GM21576 (cell line): ENCODE data around the gene RARRES2.
"Not testable (repeated sequence)": the region's sequence is repeated elsewhere in the genome, so short reads cannot be mapped to it uniquely, and the experiment has no call there.

Source experiments
- ATAC-seq: cut with Tn5 transposase; IDR thresholded peaks from one replicate; pipeline ENCODE4 v1.9.1; 2021; ENCODE audit warnings: mild to moderate bottlenecking, moderate library complexity; ENCODE audit not compliant: unreplicated experiment

The RARRES2 gene

DNA sequence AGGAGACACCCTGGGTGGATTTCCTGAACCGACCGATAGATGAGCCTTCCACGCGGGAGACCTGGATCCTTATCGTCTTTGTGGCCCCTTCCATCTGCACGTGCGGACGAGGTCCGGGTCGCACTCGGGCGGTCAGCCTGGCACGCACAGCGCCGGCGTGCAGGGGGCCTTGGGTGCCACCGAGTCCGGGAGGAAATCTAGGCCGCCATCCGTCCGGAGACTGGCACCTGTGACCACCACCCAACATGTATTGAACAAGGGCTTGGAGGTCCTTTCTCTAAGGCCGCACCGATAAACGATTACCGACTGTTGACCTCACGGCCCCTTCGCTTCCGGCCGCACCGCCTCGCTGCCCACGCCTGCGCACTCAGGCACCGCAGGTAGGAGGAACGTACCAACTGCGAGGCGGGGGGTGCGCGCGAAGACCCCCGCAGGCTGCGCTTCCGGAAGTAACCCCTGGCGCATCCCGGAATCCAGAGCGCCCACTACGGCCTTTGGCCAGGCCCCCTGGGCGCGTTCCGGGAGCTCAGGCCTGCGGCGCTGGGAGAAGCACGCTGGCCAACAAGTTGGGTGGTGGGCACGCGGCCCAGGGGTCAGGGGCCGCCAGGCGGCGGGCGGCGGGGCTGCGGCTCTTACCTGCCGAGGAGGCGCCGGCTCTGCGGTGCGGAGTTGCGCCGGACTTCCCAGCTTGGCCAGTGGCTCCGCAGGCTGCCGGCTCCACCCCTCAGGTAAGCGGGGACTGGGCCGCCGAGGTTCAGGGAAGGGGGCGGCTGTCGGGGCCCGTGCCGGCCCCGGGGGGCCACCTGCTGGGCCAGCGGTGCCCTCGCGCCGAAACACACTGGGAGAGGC is 18.4 kb downstream of the RARRES2 start, which contains the start of the genes ACTR3C and LRRC61:
TSS of gene ACTR3C (minus strand) at position 713 of the 849 bp plus-strand sequence. CDS start 28,249 bp downstream, outside the sequence.
TSS of gene LRRC61 (plus strand) at position 523 of the 849 bp plus-strand sequence. CDS start 13,507 bp downstream, outside the sequence.
- ATAC-seq = peak; percentile 62

- no peak for ATAC-seq
Observed at GRCh38 chr7:150322114-150322832, 19.2 kb downstream of the RARRES2 start.

DNA sequence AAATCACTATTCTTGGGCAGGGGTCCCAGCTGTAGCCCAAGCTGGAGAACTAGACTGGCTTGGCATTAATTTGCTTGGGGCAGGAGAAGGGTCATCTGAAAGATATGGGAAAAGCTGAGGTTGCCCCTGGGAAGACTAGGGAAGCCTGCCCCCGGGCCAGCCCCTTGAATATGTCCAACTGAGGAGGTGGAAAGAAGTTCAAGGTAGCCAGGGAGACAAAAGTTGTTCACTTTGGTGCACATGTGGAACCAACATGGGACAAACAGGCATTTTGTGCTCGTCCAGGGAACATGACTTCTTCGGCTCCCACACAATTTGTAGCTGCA is 19.7 kb downstream of the RARRES2 start:
- no peak for ATAC-seq

DNA sequence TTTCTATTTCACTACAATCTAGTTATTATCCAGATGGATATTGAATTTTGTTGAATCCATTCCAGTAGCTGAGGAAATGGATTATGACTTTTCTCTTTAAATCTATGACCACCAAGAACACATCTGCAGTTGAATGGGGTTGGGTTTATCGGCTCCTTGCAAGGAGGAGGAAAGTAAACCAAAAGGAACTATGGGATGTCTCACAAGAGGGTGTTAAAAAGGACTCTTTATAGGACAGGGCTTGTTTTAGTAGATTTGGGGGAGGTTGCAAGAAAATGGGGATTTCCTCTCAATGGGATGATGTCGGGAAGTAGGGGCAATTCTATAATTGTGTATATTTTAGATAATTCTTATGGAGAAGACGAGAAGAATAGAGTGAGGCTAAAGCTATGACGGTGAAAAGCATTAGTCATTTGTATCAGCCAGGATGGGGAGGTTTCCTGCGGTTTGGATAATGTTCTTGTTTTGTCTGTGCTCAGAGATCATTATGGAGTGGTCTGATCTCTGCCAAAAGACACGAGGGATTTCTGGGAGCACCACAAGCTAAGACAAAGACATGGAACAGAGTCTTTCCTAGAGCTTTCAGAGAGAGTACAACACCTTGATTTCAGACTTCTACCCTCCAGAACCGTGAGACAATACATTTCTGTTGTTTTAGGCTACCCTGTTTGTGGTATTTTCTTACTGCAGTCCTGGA is 23.5 kb downstream of the RARRES2 start:
- ATAC-seq = no peak

- not testable (repeated sequence) for ATAC-seq
Observed at GRCh38 chr7:150316987-150317386, 24.4 kb downstream of the RARRES2 start.

DNA sequence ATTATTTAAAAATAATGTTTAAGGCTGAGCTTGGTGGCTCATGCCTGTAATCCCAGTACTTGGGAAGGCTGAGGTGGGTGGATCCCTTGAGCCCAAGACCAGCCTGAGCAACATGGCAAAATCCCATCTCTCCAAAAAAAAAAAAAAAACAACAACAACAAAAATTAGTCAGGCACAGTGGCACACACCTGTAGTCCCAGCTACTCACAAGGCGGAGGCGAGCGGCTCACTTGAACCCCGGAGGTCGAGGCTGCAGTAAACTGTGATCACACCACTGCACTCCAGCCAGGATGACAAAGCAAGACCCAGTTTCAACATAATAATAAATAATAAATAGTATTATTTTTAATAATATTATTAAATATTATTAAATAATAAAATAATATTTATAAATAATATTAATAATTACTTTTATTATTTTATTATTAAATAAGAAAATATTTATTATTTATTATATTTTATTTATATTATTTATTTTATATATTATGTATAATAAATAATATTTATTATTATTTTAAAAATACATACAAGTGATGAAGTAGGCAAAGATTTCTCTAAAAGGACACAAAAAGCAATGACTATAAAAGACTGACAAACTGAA is 26.7 kb downstream of the RARRES2 start:
- ATAC-seq = no peak

DNA sequence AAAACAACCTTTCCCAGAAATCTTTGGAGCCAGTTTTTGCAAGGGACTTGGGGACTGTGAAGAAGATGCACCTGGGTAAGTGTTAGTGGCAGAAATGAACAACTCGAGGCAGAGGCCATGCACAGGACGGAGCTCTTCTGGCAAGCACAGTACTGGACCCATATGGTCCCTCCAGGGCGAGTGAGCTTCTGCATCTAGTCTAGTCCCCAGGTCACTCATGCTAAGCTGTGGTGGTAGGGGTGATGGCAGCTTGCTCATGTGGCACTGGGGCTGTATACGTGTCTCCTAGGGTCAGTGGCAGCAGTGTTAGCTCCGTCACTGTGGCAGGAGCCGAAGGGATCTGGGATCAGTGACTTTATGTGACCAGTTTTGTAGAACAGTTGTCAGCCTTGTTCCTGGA is 27.6 kb downstream of the RARRES2 start:
- no peak for ATAC-seq

DNA sequence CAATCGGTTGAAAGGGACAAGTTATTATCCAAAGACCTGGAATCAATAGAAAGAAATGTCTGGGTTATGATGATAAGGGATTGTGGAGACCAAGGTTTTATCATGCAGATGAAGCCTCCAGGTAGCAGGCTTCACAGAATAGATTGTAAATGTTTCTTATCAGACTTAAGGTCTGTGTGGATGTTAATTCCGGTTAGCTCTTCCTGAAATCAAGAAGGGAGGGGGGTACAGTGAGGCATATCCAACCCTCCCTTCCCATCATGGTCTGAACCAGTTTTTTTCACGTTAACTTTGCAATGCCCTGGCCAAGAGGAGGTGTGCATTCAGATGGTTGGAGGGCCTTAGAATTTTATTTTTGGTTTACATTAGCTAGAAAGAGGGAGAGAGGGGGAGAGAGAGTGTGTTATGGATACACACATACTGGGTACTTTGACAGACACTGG is 28.0 kb downstream of the RARRES2 start:
- no peak for ATAC-seq

DNA sequence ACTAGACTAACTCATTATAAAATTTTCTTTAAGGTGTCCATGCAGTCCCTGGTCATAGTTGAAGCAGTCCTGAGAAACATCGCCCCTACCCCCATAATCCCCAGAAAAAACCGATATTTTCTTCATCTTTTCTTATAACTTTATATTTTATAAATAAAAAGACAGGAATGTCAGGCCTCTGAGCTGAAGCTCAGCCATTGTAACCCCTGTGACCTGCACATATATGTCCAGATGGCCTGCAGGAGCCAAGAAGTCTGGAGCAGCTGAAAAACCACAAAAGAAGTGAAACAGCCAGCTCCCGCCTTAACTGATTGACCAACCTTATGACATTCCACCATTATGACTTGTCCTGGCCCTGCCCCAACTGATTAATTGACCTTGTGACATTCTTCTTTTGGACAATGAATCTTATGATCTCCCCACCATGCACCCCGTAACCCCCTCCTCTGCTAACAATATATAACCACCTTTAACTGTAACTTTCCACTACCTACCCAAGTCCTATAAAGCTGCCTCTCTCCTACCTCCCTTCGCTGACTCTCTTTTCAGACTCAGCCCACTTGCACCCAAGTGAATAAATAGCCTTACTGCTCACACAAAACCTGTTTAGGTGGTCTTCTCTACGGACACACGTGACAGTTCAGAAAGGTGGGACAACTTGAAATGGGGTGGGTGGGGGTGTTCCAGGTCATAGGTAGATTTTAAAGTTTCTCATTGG is 28.6 kb downstream of the RARRES2 start:
- ATAC-seq = not testable (repeated sequence)

DNA sequence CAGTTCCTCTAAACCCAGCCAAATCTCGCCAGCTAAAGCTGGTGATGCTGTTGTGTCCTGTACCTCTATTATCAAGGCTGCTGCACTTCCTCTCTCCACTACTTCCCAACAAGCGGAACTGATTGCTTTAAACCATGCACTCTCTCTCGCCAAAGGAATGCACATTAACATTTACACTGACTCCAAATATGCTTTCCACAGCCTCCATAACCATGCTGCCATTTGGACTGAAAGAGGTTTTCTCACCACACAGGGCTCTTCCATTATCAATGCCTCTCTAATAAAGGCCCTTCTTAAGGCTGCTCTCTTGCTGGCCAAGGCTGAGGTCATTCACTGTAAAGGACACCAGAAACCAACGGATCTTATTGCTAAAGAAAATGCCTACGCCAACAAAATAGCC is 29.7 kb downstream of the RARRES2 start:
- no peak for ATAC-seq

DNA sequence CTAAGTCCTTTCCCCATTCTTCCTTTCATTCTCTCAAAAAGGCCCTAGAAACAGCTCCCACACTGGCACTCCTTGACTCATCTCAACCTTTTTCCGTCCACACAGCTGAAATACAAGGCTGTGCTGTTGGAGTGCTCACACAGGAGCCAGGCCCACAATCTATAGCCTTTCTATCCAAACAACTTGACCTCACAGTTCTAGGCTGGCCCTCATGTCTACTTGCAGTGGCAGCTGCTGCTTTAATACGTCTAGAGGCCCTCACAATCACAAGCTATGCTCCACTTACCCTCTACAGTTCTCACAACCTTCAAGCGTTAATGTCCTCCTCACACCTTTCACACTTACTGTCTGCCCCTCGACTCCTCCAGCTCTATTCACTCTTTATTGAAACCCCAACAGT is 30.3 kb downstream of the RARRES2 start:
- ATAC-seq = no peak

- ATAC-seq = no peak
Observed at GRCh38 chr7:150308575-150308974, 32.9 kb downstream of the RARRES2 start.

DNA sequence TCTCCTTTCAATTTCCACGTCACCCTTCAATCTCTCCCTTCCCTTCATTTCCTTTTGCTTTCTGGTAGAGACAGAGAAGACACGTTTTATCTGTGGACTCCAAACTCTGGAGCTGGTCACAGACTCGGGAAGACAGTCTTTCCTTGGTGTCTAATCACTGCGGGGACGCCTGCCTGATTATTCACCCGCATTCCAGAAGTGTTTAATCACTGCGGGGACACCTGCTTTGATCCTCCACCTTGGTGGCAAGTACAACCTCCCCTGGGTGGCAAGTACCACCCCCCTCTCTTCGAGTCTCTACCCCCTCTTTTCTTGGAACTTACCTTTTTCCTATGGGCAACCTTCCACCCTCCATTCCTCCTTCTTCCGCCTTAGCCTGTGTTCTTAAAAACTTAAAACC is 33.5 kb downstream of the RARRES2 start:
- ATAC-seq = no peak

DNA sequence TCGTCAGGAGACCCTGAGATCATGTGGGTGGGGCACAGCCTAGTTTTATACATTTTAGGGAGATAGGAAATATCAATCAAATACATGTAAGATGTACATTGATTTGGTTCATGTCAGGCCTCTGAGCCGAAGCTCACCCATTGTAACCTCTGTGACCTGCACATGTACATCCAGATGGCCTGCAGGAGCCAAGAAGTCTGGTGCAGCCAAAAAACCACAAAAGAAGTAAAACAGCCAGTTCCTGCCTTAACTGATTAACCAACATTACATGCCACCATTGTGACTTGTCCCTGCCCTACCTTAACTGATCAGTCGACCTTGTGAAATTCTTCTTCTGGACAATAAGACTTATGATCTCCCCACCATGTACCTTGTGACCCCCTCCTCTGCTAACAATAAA is 34.3 kb downstream of the RARRES2 start:
- ATAC-seq = no peak

GRCh38 chr7:150306377-150306776 is 35.1 kb downstream of the RARRES2 start:
- not testable (repeated sequence) for ATAC-seq

GRCh38 chr7:150305903-150306284 is 35.5 kb downstream of the RARRES2 start:
- not testable (repeated sequence) for ATAC-seq

DNA sequence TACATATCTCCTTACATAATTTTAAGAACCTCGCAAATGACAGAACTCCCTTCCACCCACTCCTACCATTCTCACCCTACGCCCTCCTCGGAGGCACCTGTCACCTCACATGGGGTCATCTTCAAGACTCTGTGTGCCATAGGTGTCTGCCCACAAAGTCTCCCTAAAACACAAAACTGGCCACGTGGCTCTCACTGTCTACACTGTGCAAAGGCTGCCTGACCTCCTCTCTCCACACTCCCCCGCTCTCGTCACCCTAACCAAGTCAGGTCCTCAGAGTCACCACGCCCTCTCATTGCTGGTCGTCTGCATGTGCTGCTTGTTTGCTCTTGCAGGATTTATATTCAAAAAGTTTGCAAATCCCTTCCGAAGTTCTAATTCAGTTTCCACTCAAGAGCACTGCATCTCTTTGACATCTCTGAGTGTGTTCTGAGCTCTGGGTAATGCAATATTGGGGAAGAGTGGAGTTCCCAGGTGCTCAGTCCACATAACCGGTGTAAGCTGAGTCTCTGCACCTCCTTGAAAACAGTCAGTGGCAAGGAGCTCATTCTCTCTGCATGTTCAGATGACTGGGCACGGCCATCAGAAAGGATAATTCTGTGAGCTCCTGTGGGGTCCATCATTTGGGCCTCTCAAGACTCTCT is 36.0 kb downstream of the RARRES2 start:
- ATAC-seq = not testable (repeated sequence)

DNA sequence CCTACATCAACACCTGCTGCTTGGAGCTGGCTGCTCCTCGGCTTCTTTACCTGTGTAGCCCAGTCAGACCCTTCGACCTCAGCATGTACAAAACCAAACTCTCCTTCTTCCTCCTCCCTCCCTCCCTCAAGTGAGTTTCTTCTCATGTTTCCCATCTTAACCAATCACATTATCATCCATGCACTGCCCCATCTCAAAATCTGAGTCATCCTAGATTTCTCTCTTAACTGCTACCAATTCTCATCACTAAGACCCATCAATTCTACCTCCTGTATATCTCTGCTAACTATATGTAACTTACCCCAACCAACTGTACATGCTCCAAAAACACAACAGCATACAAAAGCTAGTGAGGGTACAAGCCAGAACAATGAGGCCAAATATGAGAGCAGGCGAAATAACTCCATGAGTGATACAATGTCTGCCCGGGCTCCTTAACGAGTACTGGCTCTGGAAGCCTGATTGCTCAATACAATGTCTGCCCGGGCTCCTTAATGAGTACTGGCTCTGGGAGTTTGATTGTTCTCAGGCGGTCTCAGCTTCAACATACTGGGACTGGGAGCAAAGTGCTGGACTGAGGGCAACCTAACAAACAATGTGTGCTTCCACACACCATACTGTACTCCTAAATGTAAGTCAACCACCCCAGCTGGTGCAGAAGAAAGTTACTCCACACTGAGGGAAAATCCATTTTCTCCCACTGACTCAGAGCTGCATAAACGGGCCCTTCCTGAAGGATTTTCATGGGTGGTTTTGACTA is 36.8 kb downstream of the RARRES2 start:
- not testable (repeated sequence) for ATAC-seq

DNA sequence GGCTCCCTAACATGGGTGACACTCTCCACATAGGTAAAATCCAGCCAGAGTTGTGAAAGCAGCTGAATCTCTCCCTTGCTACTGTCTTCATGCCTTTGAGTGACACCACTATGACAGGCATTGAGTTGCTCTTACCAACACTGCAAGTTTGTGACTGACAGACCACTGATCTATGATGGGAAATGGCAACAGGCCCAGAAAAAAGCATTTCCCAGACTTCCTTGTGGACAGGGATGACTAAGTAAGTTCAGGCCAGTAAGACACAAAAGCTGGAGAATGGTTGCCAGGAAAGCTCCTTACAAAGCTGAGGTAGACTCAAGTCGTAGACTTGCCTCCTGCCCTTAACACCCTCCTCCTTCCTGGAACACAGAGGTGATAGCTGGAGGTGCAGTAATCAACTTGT is 38.5 kb downstream of the RARRES2 start:
- ATAC-seq = not testable (repeated sequence)
